OCI-LY3 (cell line): ENCODE data around the gene B4GALT1.

Experiments
- EZH2phosphoT487 ChIP-seq: fragments of 200-600 bp; shearing (Covaris generic); IDR thresholded peaks from 2 replicates; pipeline ENCODE4 v1.6.1; 2018; ENCODE audit warnings: antibody characterized with exemption, mixed run types, low read depth
- TF ChIP-seq, protein P1 (sequence below): fragments of 200-600, 300-600 bp; sonication (generic); IDR thresholded peaks from 2 replicates; pipeline ENCODE4 v1.5.1; 2014; ENCODE audit warnings: antibody characterized with exemption, low read length, low read depth

DNA sequence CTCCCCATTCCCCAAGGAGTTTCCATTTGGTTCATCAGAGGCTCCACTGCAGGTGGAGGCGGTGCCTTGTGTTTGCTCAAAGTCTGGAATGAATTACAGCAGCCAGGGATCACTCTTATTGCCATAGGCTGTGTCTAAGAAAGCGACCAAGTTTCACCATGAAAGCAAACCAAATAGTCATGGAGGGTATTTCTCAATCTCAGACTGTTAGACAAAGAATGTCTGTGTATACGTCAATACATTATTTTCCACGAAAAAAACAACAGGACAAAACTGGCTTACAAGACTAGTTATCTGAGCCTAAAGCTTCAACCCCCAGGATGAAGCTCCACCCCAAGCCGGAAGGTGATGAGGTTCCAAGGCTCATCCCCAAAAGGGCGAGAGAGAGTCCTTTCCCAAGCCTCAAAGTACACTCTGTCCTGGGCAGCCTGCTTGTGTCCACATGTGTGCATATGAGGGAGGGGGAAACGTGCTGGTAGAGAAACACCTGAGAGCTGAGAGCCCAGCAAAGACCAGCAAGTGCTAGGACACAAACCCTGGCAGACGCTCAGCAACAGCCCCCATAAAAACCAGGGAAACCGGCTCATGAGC lies 4.3 kb downstream of the B4GALT1 start:
- TF ChIP-seq, protein P1, sequence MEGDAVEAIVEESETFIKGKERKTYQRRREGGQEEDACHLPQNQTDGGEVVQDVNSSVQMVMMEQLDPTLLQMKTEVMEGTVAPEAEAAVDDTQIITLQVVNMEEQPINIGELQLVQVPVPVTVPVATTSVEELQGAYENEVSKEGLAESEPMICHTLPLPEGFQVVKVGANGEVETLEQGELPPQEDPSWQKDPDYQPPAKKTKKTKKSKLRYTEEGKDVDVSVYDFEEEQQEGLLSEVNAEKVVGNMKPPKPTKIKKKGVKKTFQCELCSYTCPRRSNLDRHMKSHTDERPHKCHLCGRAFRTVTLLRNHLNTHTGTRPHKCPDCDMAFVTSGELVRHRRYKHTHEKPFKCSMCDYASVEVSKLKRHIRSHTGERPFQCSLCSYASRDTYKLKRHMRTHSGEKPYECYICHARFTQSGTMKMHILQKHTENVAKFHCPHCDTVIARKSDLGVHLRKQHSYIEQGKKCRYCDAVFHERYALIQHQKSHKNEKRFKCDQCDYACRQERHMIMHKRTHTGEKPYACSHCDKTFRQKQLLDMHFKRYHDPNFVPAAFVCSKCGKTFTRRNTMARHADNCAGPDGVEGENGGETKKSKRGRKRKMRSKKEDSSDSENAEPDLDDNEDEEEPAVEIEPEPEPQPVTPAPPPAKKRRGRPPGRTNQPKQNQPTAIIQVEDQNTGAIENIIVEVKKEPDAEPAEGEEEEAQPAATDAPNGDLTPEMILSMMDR = no peak
- TF ChIP-seq EZH2phosphoT487 = no peak
